Caco-2 (cell line): ENCODE data around the gene SPEM2. TPM values are rescaled to one million over a fixed set of nuclear protein-coding genes. Genes with fewer than 3 reads are reported as not detected.

ENCODE experiments used
- BruUV-seq: library from RNA; stranded (reverse); fragments of 400-500 nt; replicated peaks from 2 replicates; lab custom pipeline; 2021; lab: Mats Ljungman, UMichigan
- CTCF ChIA-PET: fragments of 300-600 bp; sonication (Branson Sonifier 250); formaldehyde crosslinking; loops from one replicate; lab custom pipeline; 2022; ENCODE audit warnings: antibody characterized with exemption; lab: Charles Lee
- POLR2A ChIA-PET: fragments of 300-600 bp; sonication (Branson Sonifier 250); formaldehyde crosslinking; loops from one replicate; lab custom pipeline; 2022; ENCODE audit warnings: antibody characterized with exemption; lab: Charles Lee
- DNase-seq, 2 experiments: peaks; one replicate each; pipeline versions ENCODE4 v3.0.0 to v3.0.0-alpha.2; 2020 to 2022
- H3K27me3 ChIP-seq: replicated peaks from 2 replicates; pipeline ENCODE4 v1.6.0; 2011; ENCODE audit warnings: low read length; ENCODE audit not compliant: control insufficient read depth, insufficient read depth
- H3K36me3 ChIP-seq: 2 replicates; pipeline ENCODE4 v1.5.1; 2011; ENCODE audit warnings: low read length; ENCODE audit not compliant: control insufficient read depth, insufficient read depth
- H3K4me1 ChIP-seq: fragments of 250-450 bp; sonication (Bioruptor Pico); 2 replicates; pipeline ENCODE4 v1.5.1; 2020; ENCODE audit warnings: mild to moderate bottlenecking
- H3K4me3 ChIP-seq: 2 replicates; pipeline ENCODE4 v1.5.1; 2011; ENCODE audit warnings: low read depth, mild to moderate bottlenecking, control low read depth, low read length
- H3K9me3 ChIP-seq: fragments of 250-450 bp; sonication (Bioruptor Pico); 2 replicates; pipeline ENCODE4 v1.5.1; 2020; ENCODE audit warnings: mild to moderate bottlenecking, moderate library complexity
- H3K27ac Mint-ChIP-seq: one replicate; pipeline ENCODE4 v1.8.0; 2022; ENCODE audit warnings: mixed read lengths; ENCODE audit not compliant: unreplicated experiment
- H3K27me3 Mint-ChIP-seq: one replicate; pipeline ENCODE4 v1.8.0; 2022; ENCODE audit warnings: mixed read lengths; ENCODE audit not compliant: insufficient read depth, unreplicated experiment
- H3K36me3 Mint-ChIP-seq: one replicate; pipeline ENCODE4 v1.8.0; 2022; ENCODE audit warnings: mild to moderate bottlenecking, mixed read lengths; ENCODE audit not compliant: insufficient read depth, unreplicated experiment
- H3K4me1 Mint-ChIP-seq: one replicate; pipeline ENCODE4 v1.8.0; 2022; ENCODE audit warnings: low read depth, mixed read lengths; ENCODE audit not compliant: unreplicated experiment
- H3K4me3 Mint-ChIP-seq: one replicate; pipeline ENCODE4 v1.8.0; 2022; ENCODE audit warnings: mild to moderate bottlenecking, moderate library complexity, mixed read lengths; ENCODE audit not compliant: unreplicated experiment
- H3K9me3 Mint-ChIP-seq: one replicate; pipeline ENCODE4 v1.8.0; 2022; ENCODE audit warnings: mixed read lengths; ENCODE audit not compliant: unreplicated experiment
- CTCF ChIP-seq, 2 experiments: fragments of 200-600 bp in 1 of 2; IDR thresholded peaks; 1 replicate in 1 of 2; 2 replicates in 1 of 2; pipeline versions ENCODE4 v1.5.1 to v1.8.0; 2011 to 2022; ENCODE audit warnings: antibody characterized with exemption in 1 of 2, control low read depth in 1 of 2, inconsistent platforms in 1 of 2, low read depth in 1 of 2, low read length in 1 of 2, mild to moderate bottlenecking in 1 of 2, moderate library complexity in 1 of 2; ENCODE audit not compliant: insufficient read depth in 1 of 2, severe bottlenecking in 1 of 2, unreplicated experiment in 1 of 2
- intact Hi-C: fragments of 100-400 bp; cut with micrococcal nuclease; formaldehyde crosslinking; loops from one replicate; pipeline ENCODE4 v1.10.0; 2022; ENCODE audit not compliant: unreplicated experiment
- total RNA-seq: library from RNA; stranded (reverse); gene quantifications from 2 replicates; pipeline ENCODE4 v1.2.3, GENCODE V29; 2022

The SPEM2 gene
- total RNA-seq, 1 experiment from 2014 or later = not detected

DNA sequence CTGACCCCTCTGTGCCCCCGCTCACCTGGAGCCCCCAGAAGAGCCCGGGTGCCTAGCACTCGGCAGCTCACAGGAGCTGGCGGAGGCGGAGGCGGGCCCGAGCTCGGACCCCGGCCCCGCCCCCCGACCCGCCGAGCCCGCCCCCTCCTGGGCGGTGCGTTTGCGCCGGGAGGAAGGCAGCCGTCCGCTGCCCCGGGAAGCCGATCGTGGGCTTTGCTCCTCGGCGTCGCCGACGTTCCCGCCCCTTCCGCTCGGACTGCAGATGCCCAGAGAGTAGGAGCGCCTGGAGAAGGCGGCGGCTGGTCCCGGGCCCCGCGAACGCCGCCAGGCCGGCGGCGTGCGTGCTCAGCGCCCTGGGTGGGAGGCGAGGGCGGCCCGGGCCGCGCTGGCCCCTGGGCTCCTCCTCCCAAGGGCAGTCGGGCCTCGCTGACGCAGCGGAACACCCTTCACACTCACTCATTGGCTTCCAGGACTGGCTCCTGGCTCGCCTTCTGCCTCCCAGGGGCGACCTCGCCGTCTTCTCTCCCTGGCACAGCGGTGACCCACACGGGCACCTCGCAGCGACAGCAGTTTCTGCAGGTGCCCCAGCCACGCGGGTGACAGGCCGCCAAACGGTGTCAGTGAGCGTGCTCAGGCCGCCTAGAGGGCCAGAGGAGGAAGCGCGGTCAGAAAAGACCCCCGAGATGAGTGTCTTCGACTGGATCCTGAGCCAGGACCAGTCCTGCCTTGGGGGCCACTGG lies 30.8 kb upstream of the SPEM2 start, which contains the start of gene PLSCR3:
PLSCR3 (minus strand) TSS at position 74 of the 740 bp plus-strand sequence. CDS start 415 bp downstream, outside the sequence.
- H3K4me3 ChIP-seq = peak within 1 kb of the TSS; percentile 60
- Mint-ChIP-seq H3K9me3 (no peaks in the 10 kb centered on the region), H3K4me3 (peak within 1 kb of the TSS; percentile 76), H3K27ac (peak within 1 kb of the TSS; percentile 52), H3K4me1 (no peaks in the 10 kb centered on the region), H3K36me3 (no peaks in the 10 kb centered on the region), H3K27me3 (no peaks in the 10 kb centered on the region)
- peaks cover 3% of the 10 kb centered on the region; the same call in 1 of the 2 replicates for H3K4me1 ChIP-seq
- no peaks in the 10 kb centered on the region for H3K27me3 ChIP-seq
- intact Hi-C loops = no loop called here
- CTCF ChIA-PET = interaction anchor here (0.5 to 1.0 kb wide), 2 partner anchors 9 to 180 kb away, joined by 3 to 6 read pairs; partner anchors contain the start of gene TMEM256
- H3K9me3 ChIP-seq = no peaks in the 10 kb centered on the region
- peak; percentile 82 to 83 for DNase-seq
- peak; percentile 35 to 37 for TF ChIP-seq CTCF (IDR thresholded peaks at IDR 0.05; ENCODE audit: insufficient read depth in 1 of 2, low read depth in 1 of 2, low read length in 1 of 2, severe bottlenecking in 1 of 2, unreplicated experiment in 1 of 2)
- TSS peak; percentile 44 for BruUV-seq
- POLR2A ChIA-PET = interaction anchor here (0.6 to 1.4 kb wide), 3 partner anchors 9 to 131 kb away, joined by 3 to 14 read pairs (median 5); partner anchors contain the start of gene TMEM256
- H3K36me3 ChIP-seq = no peaks in the 10 kb centered on the region

- no peak for DNase-seq
- H3K36me3 Mint-ChIP-seq = no peaks in the 10 kb centered on the region
- H3K36me3 ChIP-seq = no peaks in the 10 kb centered on the region
- ChIA-PET POLR2A (no interaction called here), CTCF (no interaction called here)
- no peak for TF ChIP-seq CTCF (IDR thresholded peaks at IDR 0.05; ENCODE audit: insufficient read depth in 1 of 2, low read depth in 1 of 2, low read length in 1 of 2, severe bottlenecking in 1 of 2, unreplicated experiment in 1 of 2)
- no TSS peak for BruUV-seq
- no peaks in the 10 kb centered on the region for H3K9me3 Mint-ChIP-seq
- no peak overlapping the region for H3K4me3 Mint-ChIP-seq
- H3K4me1 Mint-ChIP-seq = no peaks in the 10 kb centered on the region
- H3K4me3 ChIP-seq = no peak overlapping the region
- peaks cover 3% of the 10 kb centered on the region; the same call in 1 of the 2 replicates for H3K4me1 ChIP-seq
- H3K27ac Mint-ChIP-seq = peak overlapping the region; percentile 78
- no peaks in the 10 kb centered on the region for H3K27me3 ChIP-seq
- intact Hi-C loops = no loop called here
- no peaks in the 10 kb centered on the region for H3K9me3 ChIP-seq
- no peaks in the 10 kb centered on the region for H3K27me3 Mint-ChIP-seq
Measured at GRCh38 chr17:7396147-7396546, 29.3 kb upstream of the SPEM2 start.

DNA sequence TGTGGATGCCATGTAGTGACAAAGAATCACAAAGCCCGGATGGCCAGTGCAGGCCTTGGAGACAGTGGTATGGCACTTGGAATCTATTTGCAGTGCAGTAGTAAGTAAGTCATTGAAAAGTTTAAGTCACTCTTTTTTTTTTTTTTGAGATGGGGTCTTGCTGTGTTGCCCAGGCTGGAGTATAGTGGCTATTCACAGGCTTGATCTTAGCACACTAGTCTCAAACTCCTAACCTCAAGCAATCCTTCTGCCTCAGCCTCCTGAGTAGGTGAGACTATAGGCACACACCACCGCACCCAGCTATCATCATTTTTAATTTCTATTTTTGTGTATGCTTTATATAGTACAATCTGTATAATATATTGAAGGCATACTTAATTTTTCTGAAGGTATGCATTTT lies 26.8 kb upstream of the SPEM2 start:
- DNase-seq = no peak
- Histone ChIP-seq H3K36me3 (no peaks in the 10 kb centered on the region), H3K9me3 (no peaks in the 10 kb centered on the region), H3K27me3 (no peaks in the 10 kb centered on the region), H3K4me3 (no peak overlapping the region), H3K4me1 (peaks cover 3% of the 10 kb centered on the region; the same call in 1 of the 2 replicates)
- intact Hi-C loops = no loop called here
- Mint-ChIP-seq H3K9me3 (no peaks in the 10 kb centered on the region), H3K27me3 (no peaks in the 10 kb centered on the region), H3K4me3 (no peak overlapping the region), H3K4me1 (no peaks in the 10 kb centered on the region), H3K27ac (no peak overlapping the region), H3K36me3 (no peaks in the 10 kb centered on the region)
- ChIA-PET POLR2A (interaction anchor here (0.6 to 0.7 kb wide), 3 partner anchors 9 to 48 kb away, joined by 3 to 5 read pairs (median 4); partner anchors contain the start of gene TMEM102), CTCF (no interaction called here)
- no peak for TF ChIP-seq CTCF (IDR thresholded peaks at IDR 0.05; ENCODE audit: insufficient read depth in 1 of 2, low read depth in 1 of 2, low read length in 1 of 2, severe bottlenecking in 1 of 2, unreplicated experiment in 1 of 2)
- no TSS peak for BruUV-seq
